Midbrain (tissue), 1 donor: ENCODE data around the gene MAMDC2.
A peak's percentile ranks its signal among the peaks of the same experiment; 100 is the strongest.

Experiments used
- DNase-seq: peaks from one replicate; lab custom pipeline; 2025; lab: John Stamatoyannopoulos, UW

Gene MAMDC2

GRCh38 chr9:70134360-70134759 lies 90.7 kb downstream of the MAMDC2 start:
- no peak for DNase-seq

DNA sequence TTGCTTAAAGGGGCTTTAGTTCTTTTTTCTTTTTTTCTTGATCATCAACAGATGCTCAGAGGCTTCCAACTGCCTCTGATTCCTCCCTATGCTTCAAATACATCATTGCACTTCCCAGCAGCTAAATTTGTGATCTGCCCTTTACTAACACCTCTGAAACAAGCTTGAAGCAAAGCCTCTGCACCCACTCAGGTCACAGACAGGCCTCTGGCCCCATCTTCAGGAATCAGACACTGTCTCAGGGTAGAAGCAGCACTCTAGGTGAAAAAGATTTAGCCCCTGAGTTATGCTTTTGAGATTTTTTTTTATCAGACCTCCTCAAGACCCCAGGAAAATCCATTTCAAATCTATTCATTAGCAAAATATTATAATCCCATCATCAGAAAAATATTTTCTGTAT lies 91.5 kb downstream of the MAMDC2 start:
- no peak for DNase-seq

GRCh38 chr9:70136632-70137031 lies 93.0 kb downstream of the MAMDC2 start:
- no peak for DNase-seq

DNA sequence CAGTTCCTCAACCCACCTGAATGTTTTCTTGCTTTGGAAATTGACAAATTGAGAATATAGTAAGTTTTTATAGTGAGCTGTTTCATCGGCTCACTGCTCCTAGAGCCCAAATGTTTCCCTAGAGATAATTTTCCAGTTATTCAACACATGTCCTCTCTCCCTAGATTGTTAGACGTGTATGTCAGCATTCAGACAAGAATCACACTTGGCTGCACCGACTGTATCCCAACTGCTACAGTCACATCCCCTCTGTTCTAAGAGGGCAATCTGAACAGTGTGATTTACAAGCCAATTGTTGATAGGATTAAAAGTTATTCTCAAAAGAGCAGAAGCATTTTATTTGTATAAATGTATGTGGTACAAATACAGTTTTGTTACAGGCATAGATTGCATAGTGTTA lies 93.9 kb downstream of the MAMDC2 start:
- no peak for DNase-seq

DNA sequence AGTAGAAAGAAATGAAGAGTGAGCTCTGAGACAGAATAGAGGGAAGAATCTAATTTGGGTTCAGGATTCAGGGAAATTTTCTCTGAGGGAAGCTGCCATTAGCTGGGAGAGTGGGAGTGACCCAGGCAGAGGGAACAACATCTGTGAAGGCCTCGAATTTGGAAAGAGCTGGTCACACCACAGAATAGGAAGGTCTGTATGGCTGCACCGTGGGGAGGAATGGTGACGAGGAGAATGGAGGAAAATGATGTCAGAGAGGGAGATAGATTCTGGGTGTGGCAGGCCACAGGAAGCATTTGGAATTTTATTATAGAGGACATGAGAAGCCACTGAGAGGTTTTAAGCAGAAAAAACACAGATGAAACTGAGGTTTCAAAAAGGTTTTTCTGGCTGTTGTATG lies 98.5 kb downstream of the MAMDC2 start:
- DNase-seq: no peak

DNA sequence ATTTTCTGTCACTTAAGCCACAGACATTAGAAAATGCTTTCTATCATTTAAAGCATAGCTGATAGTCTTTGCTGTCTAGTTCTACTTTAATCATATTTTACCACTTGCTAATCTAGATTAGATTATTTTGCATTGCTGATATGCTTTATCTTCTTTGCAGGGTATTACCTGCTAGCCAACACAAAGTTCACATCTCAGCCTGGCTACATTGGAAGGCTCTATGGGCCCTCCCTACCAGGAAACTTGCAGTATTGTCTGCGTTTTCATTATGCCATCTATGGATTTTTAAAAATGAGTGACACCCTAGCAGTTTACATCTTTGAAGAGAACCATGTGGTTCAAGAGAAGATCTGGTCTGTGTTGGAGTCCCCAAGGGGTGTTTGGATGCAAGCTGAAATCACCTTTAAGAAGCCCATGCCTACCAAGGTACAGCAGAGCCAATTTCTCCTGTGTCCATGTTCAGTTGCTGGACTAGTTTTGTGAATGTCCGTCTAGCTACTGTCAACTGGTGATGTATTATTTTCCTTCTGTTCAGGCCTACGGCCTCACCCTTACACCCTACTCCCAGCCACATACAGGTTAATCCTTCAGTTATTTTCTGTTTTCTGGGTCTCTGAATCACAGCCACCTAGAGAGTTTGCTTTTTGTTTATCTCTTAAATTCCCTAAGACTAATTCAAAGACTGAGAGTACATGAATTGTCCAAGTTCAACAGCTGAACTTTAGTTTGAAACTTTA lies 99.9 kb downstream of the MAMDC2 start:
- no peak for DNase-seq

DNA sequence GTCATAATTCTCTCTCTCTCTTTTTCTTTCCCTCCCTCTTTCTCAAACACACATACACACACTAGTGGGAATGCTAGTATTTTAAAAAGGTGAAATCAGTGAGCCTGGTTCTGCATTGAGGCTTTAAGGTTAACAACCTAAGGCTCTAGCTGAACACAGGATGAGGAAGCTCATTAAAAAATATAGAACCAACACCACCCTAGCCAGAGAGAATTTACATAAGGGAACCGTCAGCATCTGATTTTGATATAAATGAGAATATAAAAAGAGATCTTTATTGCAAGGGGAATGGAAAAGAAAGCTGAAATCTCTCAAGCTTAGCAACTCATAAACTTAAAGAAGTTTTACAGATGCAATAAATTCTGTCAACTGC lies 100.5 kb downstream of the MAMDC2 start:
- DNase-seq: no peak

GRCh38 chr9:70145981-70146380 lies 102.3 kb downstream of the MAMDC2 start:
- DNase-seq: no peak

GRCh38 chr9:70147196-70147595 lies 103.5 kb downstream of the MAMDC2 start:
- no peak for DNase-seq

- no peak for DNase-seq
Observed at GRCh38 chr9:70147651-70148050, 104.0 kb downstream of the MAMDC2 start.

DNA sequence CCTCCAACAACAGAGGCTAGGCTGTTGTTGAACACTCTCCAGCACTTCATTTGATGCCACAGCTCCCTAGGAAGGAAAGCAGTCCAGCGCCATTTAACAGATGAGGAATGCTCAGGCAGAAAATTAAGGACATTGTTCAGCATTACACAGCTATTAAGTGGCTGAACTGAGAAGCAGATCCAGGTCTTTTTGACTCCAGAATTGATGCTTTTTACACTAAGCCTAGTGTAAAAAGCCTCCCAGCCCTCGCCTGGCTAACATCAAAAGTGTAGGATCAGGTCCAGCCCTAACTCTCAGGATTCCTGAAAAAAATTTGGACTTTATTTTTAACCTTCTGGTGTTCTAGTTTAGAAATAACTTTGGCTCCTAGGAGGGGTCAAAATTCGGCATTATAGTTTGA lies 108.7 kb downstream of the MAMDC2 start:
- no peak for DNase-seq

GRCh38 chr9:70156729-70157128 lies 113.1 kb downstream of the MAMDC2 start:
- no peak for DNase-seq

- DNase-seq: no peak
Observed at GRCh38 chr9:70159630-70160029, 116.0 kb downstream of the MAMDC2 start.

DNA sequence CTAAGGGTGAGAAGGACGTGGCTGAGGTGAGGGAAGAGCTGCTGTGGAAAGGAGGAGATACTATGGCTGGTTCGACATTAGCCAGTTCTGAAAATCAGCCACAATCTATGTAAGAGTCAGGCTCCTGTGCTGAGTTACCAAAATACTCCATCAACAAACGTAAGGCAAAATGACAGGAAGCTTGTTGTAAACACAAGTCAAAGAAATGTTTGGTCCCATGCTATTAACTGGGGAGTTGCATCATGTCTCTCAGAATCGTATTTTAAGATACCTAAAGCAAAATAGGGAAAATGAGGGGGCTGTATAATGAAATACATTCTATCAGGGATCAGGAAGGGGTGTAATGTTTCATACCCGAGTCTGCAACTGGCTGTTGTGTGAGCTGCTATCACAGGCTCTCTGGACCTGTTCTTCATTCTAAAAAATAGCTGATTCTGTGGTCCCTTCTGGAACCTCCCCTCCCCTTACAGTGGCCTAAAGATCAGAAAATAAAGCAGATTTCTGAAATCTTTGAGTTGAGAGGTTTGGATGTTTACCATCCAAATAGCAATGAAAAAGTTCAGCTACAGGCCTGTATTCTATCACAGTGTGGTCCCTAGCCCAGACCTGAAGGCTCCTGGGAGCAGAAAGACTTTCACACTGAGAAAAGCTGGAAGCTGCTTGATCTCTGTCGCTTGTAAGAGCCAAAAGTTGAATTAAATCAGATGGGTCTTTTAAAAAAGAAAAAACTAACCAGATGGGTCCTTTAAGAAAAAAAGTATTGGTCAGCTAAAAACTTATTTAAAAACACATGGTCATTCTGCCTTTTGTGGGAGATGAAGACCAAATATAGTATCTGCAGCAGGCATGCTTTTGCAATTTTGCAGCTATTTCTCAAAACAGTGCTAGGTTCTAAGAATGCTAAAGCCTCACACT lies 117.3 kb downstream of the MAMDC2 start:
- DNase-seq: no peak

DNA sequence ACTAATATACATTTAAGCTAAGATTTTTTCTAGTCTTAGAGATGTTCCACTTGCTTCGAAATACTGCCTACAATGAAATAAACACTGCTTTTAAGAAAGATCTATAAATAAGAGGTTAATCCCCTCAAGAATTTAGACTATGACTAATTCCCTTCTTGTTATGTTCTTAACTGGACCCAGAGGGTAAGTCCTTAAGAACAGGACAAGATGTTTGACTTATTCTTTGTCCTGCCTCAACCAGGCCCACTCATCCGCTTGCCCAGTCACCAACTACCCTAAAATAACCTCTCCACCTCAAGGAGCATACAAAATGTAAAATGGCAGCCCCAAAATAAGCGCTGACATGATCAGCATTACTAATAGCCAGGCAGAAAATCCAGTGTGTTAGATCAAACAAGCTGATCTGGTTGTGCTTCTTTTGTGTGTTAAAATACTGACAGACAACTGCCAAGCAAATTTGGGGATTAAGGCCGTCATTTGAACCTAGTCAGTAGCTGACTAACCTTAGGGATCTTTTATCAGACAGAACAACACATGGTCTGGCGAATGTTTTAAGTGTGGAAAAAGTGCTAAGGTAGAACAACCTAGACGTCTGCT lies 121.5 kb downstream of the MAMDC2 start:
- DNase-seq: no peak

- no peak for DNase-seq
Observed at GRCh38 chr9:70168521-70168920, 124.9 kb downstream of the MAMDC2 start.

DNA sequence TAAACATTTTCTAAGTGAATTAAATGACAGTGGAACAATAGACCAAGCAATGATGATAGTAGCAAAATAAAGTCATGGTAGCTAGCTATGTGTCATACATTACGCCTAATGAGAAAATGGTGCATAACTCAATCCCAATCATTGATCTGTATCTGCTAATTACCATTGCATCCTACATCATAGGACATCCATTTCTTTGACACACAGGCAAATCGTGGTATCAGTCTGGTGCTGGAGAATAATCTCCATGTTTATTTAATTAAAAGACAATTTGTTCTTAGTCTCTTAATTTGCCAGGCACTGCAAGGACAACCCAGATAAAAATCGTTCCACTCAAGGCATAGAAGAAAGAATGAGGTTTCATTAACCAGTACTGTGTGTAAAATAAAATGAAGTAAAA lies 125.6 kb downstream of the MAMDC2 start:
- no peak for DNase-seq

DNA sequence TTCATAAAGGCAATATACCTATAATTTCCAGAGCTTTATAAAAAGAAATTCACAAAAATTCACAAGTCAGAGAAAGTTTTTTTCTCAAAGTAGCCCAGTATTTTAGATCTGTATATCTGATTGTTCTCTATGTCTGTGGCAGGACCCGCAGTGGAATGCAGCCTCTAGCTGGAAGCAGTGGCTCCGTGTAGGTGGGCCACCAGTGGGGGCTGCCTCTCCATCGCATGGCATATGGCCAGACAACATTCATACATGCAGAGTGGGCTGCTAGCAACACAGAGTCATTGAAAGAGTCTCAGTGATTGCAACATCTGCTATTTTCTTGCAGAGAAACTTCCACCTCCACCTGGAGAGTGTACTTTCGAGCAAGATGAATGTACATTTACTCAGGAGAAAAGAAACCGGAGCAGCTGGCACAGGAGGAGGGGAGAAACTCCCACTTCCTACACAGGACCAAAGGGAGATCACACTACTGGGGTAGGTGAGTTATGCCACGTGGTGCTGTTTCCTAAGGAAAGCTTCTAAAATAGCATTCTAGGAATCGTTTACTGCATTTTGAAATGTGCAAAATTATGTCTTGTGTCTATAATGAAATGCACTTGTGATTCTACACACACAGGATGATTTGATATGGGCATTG lies 126.6 kb downstream of the MAMDC2 start:
- no peak for DNase-seq

- no peak for DNase-seq
Observed at GRCh38 chr9:70172532-70172931, 128.9 kb downstream of the MAMDC2 start.

DNA sequence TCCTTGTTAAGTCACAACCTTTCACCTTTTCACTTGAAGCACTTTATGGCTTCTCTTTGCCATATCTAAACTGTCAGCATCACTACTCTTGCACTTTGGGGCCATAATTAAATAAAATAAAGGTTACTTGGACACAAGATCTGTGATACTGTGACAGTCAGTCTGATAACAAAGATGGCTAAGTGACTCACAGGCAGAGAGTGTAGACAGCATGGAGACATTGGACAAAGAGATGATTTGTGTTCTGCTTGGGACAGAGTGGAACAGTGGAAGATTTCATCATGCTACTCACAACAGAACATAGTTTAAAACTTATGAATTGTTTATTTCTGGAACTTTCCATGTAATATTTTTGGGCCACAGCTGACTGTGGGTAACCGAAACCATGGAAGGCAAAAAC lies 133.5 kb downstream of the MAMDC2 start:
- DNase-seq: peak; percentile 29

DNA sequence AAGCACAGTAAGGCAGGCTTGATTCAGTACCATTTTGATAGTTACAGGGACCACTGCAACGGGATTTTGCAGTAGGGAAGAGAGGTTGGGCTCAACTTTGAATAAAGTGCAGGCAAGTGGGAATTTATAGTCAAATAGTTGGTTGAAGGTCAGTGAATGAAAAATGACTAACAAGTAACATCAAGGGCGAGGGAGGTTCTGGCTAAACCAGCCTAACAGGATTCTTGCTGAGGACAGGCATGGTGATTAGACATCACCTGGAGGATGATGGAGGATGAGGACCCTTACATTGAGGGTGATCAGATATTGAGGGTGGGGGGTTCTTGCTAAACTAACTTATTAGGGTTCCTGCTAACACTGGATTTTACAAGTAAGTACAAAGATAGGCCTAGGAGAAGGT lies 149.1 kb downstream of the MAMDC2 start:
- DNase-seq: no peak

DNA sequence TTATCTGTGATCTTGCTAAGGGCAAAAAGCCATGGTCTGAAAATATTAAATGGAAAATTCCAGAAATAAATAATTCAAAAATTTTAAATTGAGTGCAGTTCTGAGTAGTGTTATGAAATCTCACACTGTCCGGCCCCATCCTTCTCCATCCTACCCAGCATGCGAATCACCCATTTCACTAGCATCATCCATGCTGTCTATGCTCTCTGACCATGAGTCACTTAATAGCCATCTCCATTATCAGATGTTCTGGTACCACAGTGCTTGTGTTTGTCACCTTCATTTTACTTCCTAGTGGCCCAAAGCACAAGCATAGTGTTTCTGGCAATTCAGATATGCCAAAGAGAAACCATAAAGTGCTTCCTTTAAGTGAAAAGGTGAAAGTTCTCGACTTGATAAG lies 151.8 kb downstream of the MAMDC2 start:
- DNase-seq: no peak
